22Rv1 (cell line): Measurements from ENCODE around the gene ANAPC10.

Experiments used
- CTCF ChIP-seq: fragments of 450-650 bp; IDR thresholded peaks from 2 replicates; pipeline ENCODE4 v1.5.1; 2017; ENCODE audit warnings: mild to moderate bottlenecking
- ZFX ChIP-seq: fragments of 450-650 bp; IDR thresholded peaks from 2 replicates; pipeline ENCODE4 v1.6.1; 2017; ENCODE audit warnings: antibody characterized with exemption, borderline replicate concordance

GRCh38 chr4:145014365-145014764, 83.6 kb downstream of the ANAPC10 start:
- peak; percentile 33 for TF ChIP-seq CTCF
- TF ChIP-seq ZFX: no peak
